GM12878 (cell line): ENCODE data around the gene MYOM1. TPM values are rescaled to one million over a fixed set of nuclear protein-coding genes. Genes with fewer than 3 reads are reported as not detected.
A peak's percentile ranks its signal among the peaks of the same experiment; 100 is the strongest.

Experiments
- ATF2 ChIP-seq: IDR thresholded peaks from 2 replicates; pipeline ENCODE4 v1.6.1; 2012; ENCODE audit warnings: low read length, inconsistent platforms
- BCL3 ChIP-seq: IDR thresholded peaks from 2 replicates; pipeline ENCODE4 v1.6.1; 2011; ENCODE audit warnings: borderline replicate concordance, low read depth, mild to moderate bottlenecking, moderate library complexity, low read length; ENCODE audit not compliant: insufficient read depth, poor library complexity, severe bottlenecking
- BMI1 ChIP-seq: fragments of 450-650 bp; IDR thresholded peaks from 2 replicates; pipeline ENCODE4 v1.6.1; 2016; ENCODE audit warnings: mild to moderate bottlenecking, moderate library complexity, borderline replicate concordance
- BRCA1 ChIP-seq: IDR thresholded peaks from 2 replicates; pipeline ENCODE4 v1.6.1; 2011; ENCODE audit warnings: low read depth, low read length, improper control_type of control experiment
- CHD1 ChIP-seq: IDR thresholded peaks from 2 replicates; pipeline ENCODE4 v1.6.1; 2012; ENCODE audit warnings: low read depth, low read length, improper control_type of control experiment
- CREB1 ChIP-seq: IDR thresholded peaks from 2 replicates; pipeline ENCODE4 v1.6.1; 2012; ENCODE audit warnings: low read depth, mild to moderate bottlenecking, inconsistent platforms
- ELK1 ChIP-seq: IDR thresholded peaks from 2 replicates; pipeline ENCODE4 v1.6.1; 2012; ENCODE audit warnings: low read depth, low read length, improper control_type of control experiment
- ESRRA ChIP-seq: IDR thresholded peaks from 2 replicates; pipeline ENCODE4 v1.6.1; 2012; ENCODE audit warnings: mild to moderate bottlenecking, low read length, improper control_type of control experiment
- NFYB ChIP-seq: IDR thresholded peaks from 2 replicates; pipeline ENCODE4 v1.6.1; 2011; ENCODE audit warnings: low read depth, mild to moderate bottlenecking, low read length, improper control_type of control experiment, moderate library complexity; ENCODE audit not compliant: insufficient read depth
- NKRF ChIP-seq: fragments of 450-650 bp; conservative IDR thresholded peaks from 2 replicates; pipeline ENCODE4 v1.6.1; 2017; ENCODE audit warnings: mild to moderate bottlenecking, moderate library complexity
- NR2C1 ChIP-seq: fragments of 450-650 bp; IDR thresholded peaks from 2 replicates; pipeline ENCODE4 v1.6.1; 2017; ENCODE audit warnings: antibody characterized with exemption, mild to moderate bottlenecking, moderate library complexity
- PAX5 ChIP-seq: IDR thresholded peaks from 2 replicates; pipeline ENCODE4 v1.6.1; 2011; ENCODE audit warnings: low read depth, low read length, borderline replicate concordance
- POU2F2 ChIP-seq: IDR thresholded peaks from 3 replicates; pipeline ENCODE4 v1.6.1; 2011; ENCODE audit warnings: low read depth, mild to moderate bottlenecking, low read length, borderline replicate concordance
- RAD21 ChIP-seq: IDR thresholded peaks from 2 replicates; pipeline ENCODE4 v1.6.1; 2011; ENCODE audit warnings: mild to moderate bottlenecking, low read depth, low read length, moderate library complexity; ENCODE audit not compliant: insufficient read depth
- RAD51 ChIP-seq: fragments of 450-650 bp; IDR thresholded peaks from 2 replicates; pipeline ENCODE4 v1.6.1; 2016; ENCODE audit warnings: moderate library complexity, mild to moderate bottlenecking, inconsistent platforms
- RFX5 ChIP-seq: IDR thresholded peaks from 2 replicates; pipeline ENCODE4 v1.6.1; 2011; ENCODE audit warnings: low read depth, low read length, improper control_type of control experiment
- SIX5 ChIP-seq: IDR thresholded peaks from 2 replicates; pipeline ENCODE4 v1.6.1; 2011; ENCODE audit warnings: mild to moderate bottlenecking, low read depth, low read length, moderate library complexity; ENCODE audit not compliant: severe bottlenecking
- SKIL ChIP-seq: fragments of 450-650 bp; IDR thresholded peaks from 2 replicates; pipeline ENCODE4 v1.6.1; 2017; ENCODE audit warnings: mild to moderate bottlenecking, low read depth, inconsistent platforms; ENCODE audit not compliant: poor library complexity, severe bottlenecking
- SREBF1 ChIP-seq: IDR thresholded peaks from 2 replicates; pipeline ENCODE4 v1.6.1; 2012; ENCODE audit warnings: mild to moderate bottlenecking, low read length
- SREBF2 ChIP-seq: IDR thresholded peaks from 2 replicates; pipeline ENCODE4 v1.6.1; 2012; ENCODE audit warnings: mild to moderate bottlenecking, low read length
- SRF ChIP-seq, 2 experiments: IDR thresholded peaks; 2 replicates each; pipeline ENCODE4 v1.6.1; 2011; ENCODE audit warnings: low read depth in 2 of 2, low read length in 2 of 2, mild to moderate bottlenecking in 1 of 2, moderate library complexity in 1 of 2
- STAT1 ChIP-seq: fragments of 450-650 bp; conservative IDR thresholded peaks from 2 replicates; pipeline ENCODE4 v1.6.1; 2014; ENCODE audit warnings: antibody characterized with exemption, mild to moderate bottlenecking
- polyA plus RNA-seq, 11 experiments: library from polyadenylated mRNA; depleted of rRNA in 4 of 11; unstranded in 6 of 11; stranded (reverse) in 5 of 11; fragments of >200 nt; fragmentation: Nextera tagmentation in 4 of 11; fragmentation: Illumina TruSeq in 1 of 11; extraction: Ambion mirVana in 4 of 11; extraction: Trizol in 1 of 11; gene quantifications; 1 replicate in 1 of 11; 2 replicates in 10 of 11; pipeline versions ENCODE4 v1.2.1 to v1.2.3, GENCODE V29; 2011 to 2016; ENCODE audit warnings: inconsistent platforms in 2 of 11, missing spikeins in 2 of 11, low read depth in 1 of 11
- total RNA-seq, 4 experiments: library from RNA; depleted of rRNA in 3 of 4; stranded (reverse); fragments of >200 nt in 3 of 4; fragmentation: Illumina TruSeq in 1 of 4; extraction: Trizol in 1 of 4; gene quantifications; 2 replicates each; pipeline versions ENCODE4 v1.2.1 to v1.2.3, GENCODE V29; 2013 to 2021

Gene MYOM1
- total and polyA plus RNA-seq, 10 of the 15 experiments (the other 5 are each of a cell fraction or from before 2014, with no cell fraction given): 0.06 to 1.0 (median 0.57) TPM

- TF ChIP-seq NKRF (no peak), SREBF2 (no peak), CHD1 (peak; percentile 85; the same call in 1 of the 2 replicates), PAX5 (peak; percentile 98), STAT1 (no peak), SRF (IDR thresholded peaks at IDR 0.05; ENCODE audit: low read depth in 2 of 2, low read length in 2 of 2) (peak in 1 of 2 experiments; percentile 82; a peak in 2 of 4 replicates), SREBF1 (peak; percentile 32; the same call in 1 of the 2 replicates), POU2F2 (peak; percentile 99), SIX5 (no peak), BMI1 (peak; percentile 92), RAD51 (peak; percentile 52; the same call in 1 of the 2 replicates), BRCA1 (no peak), NFYB (no peak), SKIL (peak; percentile 96), ELK1 (no peak), RFX5 (peak; percentile 17; the same call in 1 of the 2 replicates), ESRRA (0 out of 2 replicates have a peak, but pooled peaks have one; percentile 52), RAD21 (no peak), NR2C1 (no peak), ATF2 (peak; percentile 100), BCL3 (peak; percentile 52), CREB1 (peak; percentile 98)
Observed at GRCh38 chr18:3177902-3178687, 41.7 kb downstream of the MYOM1 start (continued).
